Lower leg skin (tissue), 3 donors: ENCODE results near the gene BBS9.

ENCODE experiments used
- POLR2A ChIP-seq, 2 donors: fragments of 450-650 bp; IDR thresholded peaks; one replicate each; pipeline ENCODE4 v1.6.1; 2016 to 2017; ENCODE audit warnings: antibody characterized with exemption in 2 of 2, mild to moderate bottlenecking in 1 of 2, moderate library complexity in 1 of 2
- TF ChIP-seq, protein P1 (sequence below), 3 donors: fragments of 450-650 bp; IDR thresholded peaks; one replicate each; pipeline ENCODE4 v1.5.1; 2016; ENCODE audit warnings: antibody characterized with exemption in 3 of 3, mild to moderate bottlenecking in 3 of 3, moderate library complexity in 2 of 3

DNA sequence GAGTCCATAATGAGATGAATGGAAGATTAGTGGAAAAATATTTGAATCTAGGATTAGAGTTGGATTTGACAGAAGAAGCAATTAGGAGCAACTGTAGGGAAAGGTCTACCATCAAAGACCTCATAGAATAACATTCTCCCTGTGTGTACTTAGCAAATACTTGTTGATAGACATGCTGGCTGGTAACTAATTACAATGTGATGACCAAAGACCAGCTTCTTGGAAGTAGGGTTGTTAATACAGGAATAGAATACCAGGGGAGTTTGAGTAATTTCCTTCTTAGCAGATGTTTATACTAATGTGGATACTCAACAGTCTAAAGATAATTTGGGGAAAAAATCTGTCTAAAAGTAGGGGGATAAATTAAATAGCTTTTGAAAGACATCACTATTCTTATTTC lies 418.5 kb downstream of the BBS9 start:
- TF ChIP-seq, protein P1, sequence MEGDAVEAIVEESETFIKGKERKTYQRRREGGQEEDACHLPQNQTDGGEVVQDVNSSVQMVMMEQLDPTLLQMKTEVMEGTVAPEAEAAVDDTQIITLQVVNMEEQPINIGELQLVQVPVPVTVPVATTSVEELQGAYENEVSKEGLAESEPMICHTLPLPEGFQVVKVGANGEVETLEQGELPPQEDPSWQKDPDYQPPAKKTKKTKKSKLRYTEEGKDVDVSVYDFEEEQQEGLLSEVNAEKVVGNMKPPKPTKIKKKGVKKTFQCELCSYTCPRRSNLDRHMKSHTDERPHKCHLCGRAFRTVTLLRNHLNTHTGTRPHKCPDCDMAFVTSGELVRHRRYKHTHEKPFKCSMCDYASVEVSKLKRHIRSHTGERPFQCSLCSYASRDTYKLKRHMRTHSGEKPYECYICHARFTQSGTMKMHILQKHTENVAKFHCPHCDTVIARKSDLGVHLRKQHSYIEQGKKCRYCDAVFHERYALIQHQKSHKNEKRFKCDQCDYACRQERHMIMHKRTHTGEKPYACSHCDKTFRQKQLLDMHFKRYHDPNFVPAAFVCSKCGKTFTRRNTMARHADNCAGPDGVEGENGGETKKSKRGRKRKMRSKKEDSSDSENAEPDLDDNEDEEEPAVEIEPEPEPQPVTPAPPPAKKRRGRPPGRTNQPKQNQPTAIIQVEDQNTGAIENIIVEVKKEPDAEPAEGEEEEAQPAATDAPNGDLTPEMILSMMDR (IDR thresholded peaks at IDR 0.05): no peak
- no peak for TF ChIP-seq POLR2A (IDR thresholded peaks at IDR 0.05)
